Measurements from ENCODE around the gene ORMDL3. TPM values are rescaled to one million over a fixed set of nuclear protein-coding genes. Genes with fewer than 3 reads are reported as not detected.
A peak's percentile ranks its signal among the peaks of the same experiment; 100 is the strongest.

Gene ORMDL3, protein sequence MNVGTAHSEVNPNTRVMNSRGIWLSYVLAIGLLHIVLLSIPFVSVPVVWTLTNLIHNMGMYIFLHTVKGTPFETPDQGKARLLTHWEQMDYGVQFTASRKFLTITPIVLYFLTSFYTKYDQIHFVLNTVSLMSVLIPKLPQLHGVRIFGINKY
- total RNA-seq = 23.3 and 35.6 TPM in 2 replicates

- no peak for DNase-seq (ENCODE audit: low read depth)
- peak within 1 kb of the TSS; percentile 86 for H3K4me3 ChIP-seq (ENCODE audit: low read depth, low read length)
- TF ChIP-seq CTCF (conservative IDR thresholded peaks at IDR 0.05; ENCODE audit: low read depth, low read length) = no peak
Measured at GRCh38 chr17:39927101-39927928, at the start of gene ORMDL3, which contains the start of gene LRRC3C. TSS of gene ORMDL3 (minus strand) at chr17:39927601. CDS start at chr17:39924203, 3,398 bp downstream. TSS of gene LRRC3C (plus strand) at chr17:39927732. CDS start at chr17:39941524, 13,792 bp downstream.

- no peak overlapping the region for H3K4me3 ChIP-seq (ENCODE audit: low read depth, low read length)
- TF ChIP-seq CTCF (conservative IDR thresholded peaks at IDR 0.05; ENCODE audit: low read depth, low read length) = no peak
- DNase-seq (ENCODE audit: low read depth) = no peak
Measured at GRCh38 chr17:39975801-39976200, 48.4 kb upstream of the ORMDL3 start.

- no peak overlapping the region for H3K4me3 ChIP-seq (ENCODE audit: low read depth, low read length)
Measured at GRCh38 chr17:39974433-39974832, 47.0 kb upstream of the ORMDL3 start.

DNA sequence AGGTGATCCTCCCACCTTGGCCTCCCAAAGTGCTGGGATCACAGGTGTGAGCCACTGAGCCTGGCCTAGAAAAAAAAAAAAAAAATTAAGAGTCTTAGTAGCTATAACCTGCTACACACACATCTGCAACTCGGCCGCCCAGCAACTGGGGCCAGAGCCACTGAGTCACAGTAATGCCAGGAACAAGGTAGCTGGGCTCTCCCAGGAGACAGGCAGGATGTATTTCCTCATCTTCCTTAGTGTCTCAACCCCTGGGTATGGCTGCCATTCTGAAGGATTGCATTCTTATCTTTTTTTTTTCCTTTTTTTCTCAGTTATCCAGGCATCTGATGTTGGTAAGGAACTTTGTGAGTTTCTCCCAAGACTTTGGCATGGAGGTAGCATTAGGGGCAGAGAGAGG lies 46.1 kb upstream of the ORMDL3 start:
- TF ChIP-seq CTCF (conservative IDR thresholded peaks at IDR 0.05; ENCODE audit: low read depth, low read length) = no peak
- no peak overlapping the region for H3K4me3 ChIP-seq (ENCODE audit: low read depth, low read length)
- DNase-seq (ENCODE audit: low read depth) = no peak

More at GRCh38 chr17:39974433-39974832, 47.0 kb upstream of the ORMDL3 start:
- TF ChIP-seq CTCF (conservative IDR thresholded peaks at IDR 0.05; ENCODE audit: low read depth, low read length) = no peak
- DNase-seq (ENCODE audit: low read depth) = no peak

DNA sequence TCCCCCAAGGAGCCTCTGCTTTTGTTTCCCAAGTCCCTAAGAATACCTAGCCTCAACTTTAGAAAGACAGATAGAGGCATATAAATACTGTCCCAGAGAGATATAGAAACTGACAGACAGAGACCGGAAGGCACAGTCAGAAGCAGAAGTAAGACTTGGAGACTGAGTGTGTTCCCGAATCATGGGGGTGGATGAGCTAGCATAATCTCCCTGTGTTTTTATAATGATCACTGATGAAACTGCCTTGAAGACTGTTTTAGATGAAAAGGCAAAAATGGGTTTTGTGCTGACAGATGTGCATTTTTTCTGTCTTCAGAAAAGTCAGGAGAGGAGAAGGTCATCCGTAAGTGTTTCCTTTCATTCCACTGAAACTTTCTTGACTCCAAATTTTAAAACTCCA lies 44.9 kb upstream of the ORMDL3 start:
- no peak overlapping the region for H3K4me3 ChIP-seq (ENCODE audit: low read depth, low read length)
- no peak for TF ChIP-seq CTCF (conservative IDR thresholded peaks at IDR 0.05; ENCODE audit: low read depth, low read length)
- DNase-seq (ENCODE audit: low read depth) = no peak

- H3K4me3 ChIP-seq (ENCODE audit: low read depth, low read length) = no peak overlapping the region
- TF ChIP-seq CTCF (conservative IDR thresholded peaks at IDR 0.05; ENCODE audit: low read depth, low read length) = no peak
- no peak for DNase-seq (ENCODE audit: low read depth)
Measured at GRCh38 chr17:39971076-39971603, 43.7 kb upstream of the ORMDL3 start.
